PFSK-1 (cell line): ENCODE data around the gene SPEM2.

ENCODE experiments used
- FOXP2 ChIP-seq: optimal IDR thresholded peaks from 2 replicates; pipeline ENCODE3; 2011; ENCODE audit warnings: borderline replicate concordance, control low read depth, inconsistent platforms; ENCODE audit not compliant: insufficient read depth; ENCODE audit errors: extremely low read length, extremely low read depth
- POLR2AphosphoS5 ChIP-seq: IDR thresholded peaks from 2 replicates; pipeline ENCODE4 v1.6.1; 2012; ENCODE audit warnings: low read depth, mild to moderate bottlenecking, control low read depth, low read length, moderate library complexity
- SIN3A ChIP-seq: IDR thresholded peaks from 2 replicates; pipeline ENCODE4 v1.6.1; 2012; ENCODE audit warnings: mild to moderate bottlenecking, low read length, moderate library complexity, borderline replicate concordance; ENCODE audit not compliant: insufficient read depth
- TAF1 ChIP-seq: IDR thresholded peaks from 2 replicates; pipeline ENCODE4 v1.6.1; 2012; ENCODE audit warnings: low read length, control low read depth, borderline replicate concordance; ENCODE audit not compliant: insufficient read depth
- TF ChIP-seq, protein P1 (sequence below), 2 experiments: IDR thresholded peaks; 2 replicates each; pipeline versions ENCODE4 v1.6.1 to v1.8.0; 2011 to 2012; ENCODE audit warnings: low read depth in 2 of 2, low read length in 2 of 2, control low read depth in 1 of 2, inconsistent platforms in 1 of 2, mild to moderate bottlenecking in 1 of 2, moderate library complexity in 1 of 2; ENCODE audit not compliant: insufficient read depth in 1 of 2

SPEM2 gene

DNA sequence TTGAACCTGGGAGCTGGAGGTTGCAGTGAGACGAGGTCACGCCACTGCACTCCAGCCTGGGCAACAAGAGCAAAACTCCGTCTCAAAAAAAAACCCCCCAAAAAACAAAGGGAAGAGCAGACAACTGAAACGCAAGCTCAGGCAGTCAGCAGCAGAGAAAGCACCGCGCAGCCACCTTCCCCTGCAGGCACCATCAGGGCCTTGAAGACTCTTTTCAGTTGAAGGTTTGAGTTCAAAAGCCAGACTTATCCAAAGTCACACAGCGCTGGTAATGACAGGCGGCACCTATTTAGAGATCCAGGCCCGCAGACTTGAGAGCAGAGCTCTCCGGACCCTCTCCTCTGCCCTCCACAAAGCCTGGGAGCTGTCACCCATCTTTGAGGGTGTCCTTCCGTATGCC lies 42.9 kb downstream of the SPEM2 start:
- TF ChIP-seq POLR2AphosphoS5, result no peak
- TF ChIP-seq, protein P1, sequence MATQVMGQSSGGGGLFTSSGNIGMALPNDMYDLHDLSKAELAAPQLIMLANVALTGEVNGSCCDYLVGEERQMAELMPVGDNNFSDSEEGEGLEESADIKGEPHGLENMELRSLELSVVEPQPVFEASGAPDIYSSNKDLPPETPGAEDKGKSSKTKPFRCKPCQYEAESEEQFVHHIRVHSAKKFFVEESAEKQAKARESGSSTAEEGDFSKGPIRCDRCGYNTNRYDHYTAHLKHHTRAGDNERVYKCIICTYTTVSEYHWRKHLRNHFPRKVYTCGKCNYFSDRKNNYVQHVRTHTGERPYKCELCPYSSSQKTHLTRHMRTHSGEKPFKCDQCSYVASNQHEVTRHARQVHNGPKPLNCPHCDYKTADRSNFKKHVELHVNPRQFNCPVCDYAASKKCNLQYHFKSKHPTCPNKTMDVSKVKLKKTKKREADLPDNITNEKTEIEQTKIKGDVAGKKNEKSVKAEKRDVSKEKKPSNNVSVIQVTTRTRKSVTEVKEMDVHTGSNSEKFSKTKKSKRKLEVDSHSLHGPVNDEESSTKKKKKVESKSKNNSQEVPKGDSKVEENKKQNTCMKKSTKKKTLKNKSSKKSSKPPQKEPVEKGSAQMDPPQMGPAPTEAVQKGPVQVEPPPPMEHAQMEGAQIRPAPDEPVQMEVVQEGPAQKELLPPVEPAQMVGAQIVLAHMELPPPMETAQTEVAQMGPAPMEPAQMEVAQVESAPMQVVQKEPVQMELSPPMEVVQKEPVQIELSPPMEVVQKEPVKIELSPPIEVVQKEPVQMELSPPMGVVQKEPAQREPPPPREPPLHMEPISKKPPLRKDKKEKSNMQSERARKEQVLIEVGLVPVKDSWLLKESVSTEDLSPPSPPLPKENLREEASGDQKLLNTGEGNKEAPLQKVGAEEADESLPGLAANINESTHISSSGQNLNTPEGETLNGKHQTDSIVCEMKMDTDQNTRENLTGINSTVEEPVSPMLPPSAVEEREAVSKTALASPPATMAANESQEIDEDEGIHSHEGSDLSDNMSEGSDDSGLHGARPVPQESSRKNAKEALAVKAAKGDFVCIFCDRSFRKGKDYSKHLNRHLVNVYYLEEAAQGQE (IDR thresholded peaks at IDR 0.05; ENCODE audit: insufficient read depth in 1 of 2, low read depth in 2 of 2, low read length in 2 of 2), result no peak
- TF ChIP-seq FOXP2, result no peak
- TF ChIP-seq SIN3A, result no peak
- TF ChIP-seq TAF1, result no peak

DNA sequence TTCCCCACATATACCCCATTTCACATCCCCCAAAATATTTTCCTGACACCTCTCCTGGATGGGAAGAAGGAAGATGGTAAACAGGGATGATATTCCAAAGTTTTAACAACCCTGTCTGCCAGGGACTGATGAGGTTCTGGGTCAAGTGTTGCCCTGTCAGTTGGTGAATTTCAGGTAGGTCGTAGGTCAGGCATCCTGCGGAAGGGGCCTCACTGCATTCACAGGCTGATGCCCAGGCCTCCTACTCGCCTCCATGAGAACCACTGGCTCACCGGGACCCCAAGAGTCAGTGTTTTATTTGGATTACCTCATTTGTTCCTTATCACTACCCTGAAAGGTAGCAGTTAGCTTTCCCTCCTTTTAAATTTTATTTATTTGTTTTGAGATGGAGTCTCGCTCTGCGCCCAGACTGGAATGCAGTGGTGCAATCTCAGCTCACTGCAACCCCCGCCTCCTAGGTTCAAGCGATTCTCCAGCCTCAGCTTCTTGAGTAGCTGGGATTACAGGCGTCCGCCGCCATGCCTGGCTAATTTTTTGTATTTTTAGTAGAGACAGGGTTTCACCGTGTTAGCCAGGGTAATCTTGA lies 43.5 kb downstream of the SPEM2 start:
- TF ChIP-seq, protein P1 (IDR thresholded peaks at IDR 0.05; ENCODE audit: insufficient read depth in 1 of 2, low read depth in 2 of 2, low read length in 2 of 2), result no peak
- TF ChIP-seq SIN3A (no peak), TAF1 (no peak), POLR2AphosphoS5 (no peak), FOXP2 (no peak)

DNA sequence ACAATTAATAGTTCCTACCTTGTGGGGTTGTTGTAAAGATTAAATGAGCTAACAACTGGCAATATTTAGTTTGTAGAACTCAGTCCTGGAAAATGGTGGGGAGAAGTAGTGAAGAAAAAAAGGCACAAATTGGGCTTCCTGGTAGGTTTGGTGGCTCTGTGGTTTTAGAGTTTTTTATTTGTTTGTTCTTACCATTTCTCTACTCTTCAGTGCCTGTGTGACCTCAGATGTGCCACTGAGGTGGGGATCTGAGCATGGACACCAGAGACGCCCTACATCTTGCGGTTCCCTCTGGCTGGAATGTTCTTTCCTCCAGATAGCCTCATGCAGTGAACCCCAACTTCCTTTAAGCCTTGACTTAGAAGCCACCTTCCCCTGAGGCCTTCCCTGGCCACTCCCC lies 46.3 kb downstream of the SPEM2 start:
- TF ChIP-seq POLR2AphosphoS5 (no peak), FOXP2 (no peak), TAF1 (no peak), SIN3A (no peak)
- TF ChIP-seq, protein P1 (IDR thresholded peaks at IDR 0.05; ENCODE audit: insufficient read depth in 1 of 2, low read depth in 2 of 2, low read length in 2 of 2), result no peak

DNA sequence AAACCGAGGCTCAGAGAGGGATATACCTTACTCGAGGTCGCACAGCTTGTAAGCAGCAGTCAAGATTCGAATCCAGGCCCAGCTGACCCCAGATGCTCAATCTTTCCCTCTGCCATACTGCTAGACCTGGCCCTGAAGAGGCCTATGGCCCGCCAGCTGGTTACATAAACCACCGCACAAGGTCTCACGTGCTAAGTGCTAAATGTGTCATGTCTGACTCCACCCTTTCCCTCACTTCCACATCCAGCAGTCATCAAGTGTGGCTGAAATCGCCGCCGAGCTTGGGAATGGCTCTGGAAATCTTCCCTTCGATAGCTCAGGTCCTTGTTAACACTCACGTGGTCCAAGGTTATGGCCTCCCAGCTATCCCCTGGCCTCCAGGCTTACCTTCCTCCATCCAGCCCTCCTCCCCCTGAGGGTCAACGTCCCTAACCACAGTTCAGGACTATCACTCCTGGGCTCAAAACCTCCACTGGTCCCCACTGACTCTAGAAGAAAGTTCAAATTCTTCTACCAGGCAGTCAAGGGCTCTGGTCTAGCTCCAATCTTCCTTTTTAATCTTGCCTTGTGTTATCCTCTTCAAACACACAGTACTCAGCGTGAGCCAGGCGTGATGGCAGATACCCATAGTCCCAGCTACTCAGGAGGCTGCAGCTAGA lies 50.5 kb downstream of the SPEM2 start:
- no peak for TF ChIP-seq FOXP2
- no peak for TF ChIP-seq SIN3A
- TF ChIP-seq, protein P1 (IDR thresholded peaks at IDR 0.05; ENCODE audit: insufficient read depth in 1 of 2, low read depth in 2 of 2, low read length in 2 of 2), result no peak
- no peak for TF ChIP-seq POLR2AphosphoS5
- TF ChIP-seq TAF1, result no peak

DNA sequence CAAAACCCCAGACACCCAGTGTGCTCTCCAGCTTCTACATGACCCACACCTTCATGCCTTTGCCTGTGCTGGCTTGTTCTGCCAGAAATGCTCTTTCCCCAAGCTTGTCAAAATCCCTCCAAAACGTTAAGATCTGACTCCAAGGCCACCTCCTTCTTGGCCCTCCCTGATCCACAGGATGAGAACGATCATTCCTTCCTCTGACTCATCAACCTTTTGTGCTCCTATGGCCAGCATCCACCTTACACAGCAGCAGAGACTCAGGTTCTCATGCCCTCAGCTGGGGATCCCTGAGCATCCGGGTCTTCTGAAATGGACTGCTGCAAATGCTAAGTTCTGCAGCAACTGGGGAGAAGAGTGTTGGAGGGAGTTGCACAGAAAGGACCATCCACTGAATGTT lies 51.1 kb downstream of the SPEM2 start:
- no peak for TF ChIP-seq TAF1
- TF ChIP-seq SIN3A, result no peak
- TF ChIP-seq FOXP2, result no peak
- no peak for TF ChIP-seq POLR2AphosphoS5
- TF ChIP-seq, protein P1 (IDR thresholded peaks at IDR 0.05; ENCODE audit: insufficient read depth in 1 of 2, low read depth in 2 of 2, low read length in 2 of 2), result no peak
